ENCODE results near the gene RNF220.
"Not testable (repeated sequence)": the region's sequence is repeated elsewhere in the genome, so short reads cannot be mapped to it uniquely, and the experiment has no call there.

Gene RNF220

DNA sequence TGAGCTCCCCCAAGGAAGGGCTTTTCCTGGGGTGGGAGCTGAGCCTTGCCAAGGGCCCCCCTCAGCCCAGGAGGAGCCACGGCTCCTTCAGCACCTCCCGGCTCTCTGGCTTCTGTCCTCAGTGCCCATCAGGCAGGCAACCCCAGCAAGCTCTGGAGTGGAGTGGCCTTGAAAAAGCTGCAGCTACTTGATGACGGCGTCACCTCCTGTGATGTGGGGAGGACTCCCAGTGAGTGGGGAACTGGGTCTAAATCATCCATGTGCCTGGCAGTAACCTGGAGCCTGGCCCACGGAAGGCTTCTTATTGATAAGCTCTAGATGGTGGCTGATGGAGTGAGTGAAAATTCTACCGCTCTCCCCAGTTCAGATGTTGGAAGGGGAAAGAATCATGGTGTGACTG lies 154.9 kb downstream of the RNF220 start:
- no peak overlapping the region for H3K9ac ChIP-seq (ENCODE audit: low read depth, low read length, poor library complexity, severe bottlenecking)
- H3K27me3 ChIP-seq (ENCODE audit: insufficient read depth, low read length, poor library complexity, severe bottlenecking): no peaks in the 10 kb centered on the region
- H3K4me1 ChIP-seq (ENCODE audit: insufficient read depth, low read length, poor library complexity, severe bottlenecking): peaks cover 24% of the 10 kb centered on the region
- H2AFZ ChIP-seq (ENCODE audit: low read length): no peak overlapping the region
- H4K20me1 ChIP-seq (ENCODE audit: insufficient read depth, low read length, poor library complexity, severe bottlenecking): no peaks in the 10 kb centered on the region
- H3K4me2 ChIP-seq (ENCODE audit: low read depth, low read length, poor library complexity, severe bottlenecking): no peak overlapping the region
- H3K4me3 ChIP-seq (ENCODE audit: low read length, poor library complexity, severe bottlenecking): no peak overlapping the region
- peaks cover 8% of the 10 kb centered on the region; the same call in 1 of the 2 replicates for H3K36me3 ChIP-seq (ENCODE audit: insufficient read depth, low read length)
- H3K9me3 ChIP-seq (ENCODE audit: insufficient read depth, low read depth, low read length): no peaks in the 10 kb centered on the region
- H3K79me2 ChIP-seq (ENCODE audit: insufficient read depth, low read length): no peaks in the 10 kb centered on the region
- no peaks in the 10 kb centered on the region for H3F3A ChIP-seq (ENCODE audit: low read depth)
- no peak for TF ChIP-seq EZH2phosphoT487 (IDR thresholded peaks at IDR 0.05; ENCODE audit: borderline replicate concordance)
- TF ChIP-seq, protein P1, sequence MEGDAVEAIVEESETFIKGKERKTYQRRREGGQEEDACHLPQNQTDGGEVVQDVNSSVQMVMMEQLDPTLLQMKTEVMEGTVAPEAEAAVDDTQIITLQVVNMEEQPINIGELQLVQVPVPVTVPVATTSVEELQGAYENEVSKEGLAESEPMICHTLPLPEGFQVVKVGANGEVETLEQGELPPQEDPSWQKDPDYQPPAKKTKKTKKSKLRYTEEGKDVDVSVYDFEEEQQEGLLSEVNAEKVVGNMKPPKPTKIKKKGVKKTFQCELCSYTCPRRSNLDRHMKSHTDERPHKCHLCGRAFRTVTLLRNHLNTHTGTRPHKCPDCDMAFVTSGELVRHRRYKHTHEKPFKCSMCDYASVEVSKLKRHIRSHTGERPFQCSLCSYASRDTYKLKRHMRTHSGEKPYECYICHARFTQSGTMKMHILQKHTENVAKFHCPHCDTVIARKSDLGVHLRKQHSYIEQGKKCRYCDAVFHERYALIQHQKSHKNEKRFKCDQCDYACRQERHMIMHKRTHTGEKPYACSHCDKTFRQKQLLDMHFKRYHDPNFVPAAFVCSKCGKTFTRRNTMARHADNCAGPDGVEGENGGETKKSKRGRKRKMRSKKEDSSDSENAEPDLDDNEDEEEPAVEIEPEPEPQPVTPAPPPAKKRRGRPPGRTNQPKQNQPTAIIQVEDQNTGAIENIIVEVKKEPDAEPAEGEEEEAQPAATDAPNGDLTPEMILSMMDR (conservative IDR thresholded peaks at IDR 0.05; ENCODE audit: low read length): no peak
- no peaks in the 10 kb centered on the region for H3K9me2 ChIP-seq (replicated peaks; ENCODE audit: low read depth, low read length)

DNA sequence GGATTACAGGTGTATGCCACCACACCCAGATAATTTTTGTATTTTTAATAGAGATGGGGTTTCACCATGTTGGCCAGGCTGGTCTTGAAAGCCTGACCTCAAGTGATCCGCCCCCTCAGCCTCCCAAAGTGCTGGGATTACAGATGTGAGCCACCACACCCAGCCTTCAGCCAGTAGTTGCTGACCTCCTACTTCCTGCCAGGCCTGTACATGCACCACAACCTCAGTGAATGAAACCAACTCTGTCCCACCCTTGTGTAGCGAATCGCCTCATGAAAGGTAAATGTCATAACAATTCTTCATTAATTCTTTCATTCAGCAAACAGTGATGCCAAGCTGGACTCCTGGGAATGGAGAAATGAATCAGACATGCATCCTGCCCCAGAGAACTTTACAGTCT lies 155.6 kb downstream of the RNF220 start:
- H3K9ac ChIP-seq (ENCODE audit: low read depth, low read length, poor library complexity, severe bottlenecking); H3K27me3 ChIP-seq (ENCODE audit: insufficient read depth, low read length, poor library complexity, severe bottlenecking); H3K36me3 ChIP-seq (ENCODE audit: insufficient read depth, low read length); H4K20me1 ChIP-seq (ENCODE audit: insufficient read depth, low read length, poor library complexity, severe bottlenecking); H3K9me2 ChIP-seq (replicated peaks; ENCODE audit: low read depth, low read length); H2AFZ ChIP-seq (ENCODE audit: low read length); H3K79me2 ChIP-seq (ENCODE audit: insufficient read depth, low read length); H3K4me2 ChIP-seq (ENCODE audit: low read depth, low read length, poor library complexity, severe bottlenecking); H3F3A ChIP-seq (ENCODE audit: low read depth); H3K9me3 ChIP-seq (ENCODE audit: insufficient read depth, low read depth, low read length); H3K4me3 ChIP-seq (ENCODE audit: low read length, poor library complexity, severe bottlenecking): not testable (repeated sequence)
- H3K4me1 ChIP-seq (ENCODE audit: insufficient read depth, low read length, poor library complexity, severe bottlenecking): peaks cover 24% of the 10 kb centered on the region

DNA sequence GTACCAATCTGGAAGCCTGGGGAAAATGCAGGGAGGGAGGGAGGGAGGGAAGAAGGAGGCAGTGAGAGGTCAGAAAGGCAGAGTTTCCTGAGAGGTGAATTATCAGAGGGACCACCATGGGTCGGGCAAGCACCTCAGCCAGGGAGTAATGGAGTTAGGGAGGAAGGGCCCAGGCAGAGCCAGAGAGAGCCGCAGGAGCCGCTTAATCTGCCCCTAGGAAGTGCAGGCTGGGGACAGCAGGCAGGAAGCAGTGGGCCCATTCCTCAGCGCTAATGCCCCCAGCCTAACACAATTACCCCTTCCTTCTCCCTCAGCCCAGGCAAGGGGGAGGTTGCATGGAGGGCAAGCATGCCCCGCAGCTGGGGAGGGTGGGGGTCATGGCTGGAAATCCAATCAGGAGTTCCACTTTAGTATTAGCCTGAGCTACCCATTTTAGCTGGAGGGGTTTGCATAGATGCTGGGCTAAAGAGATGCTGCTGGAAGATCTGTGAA lies 160.2 kb downstream of the RNF220 start:
- H2AFZ ChIP-seq (ENCODE audit: low read length): no peak overlapping the region
- peaks cover 12% of the 10 kb centered on the region for H3K4me1 ChIP-seq (ENCODE audit: insufficient read depth, low read length, poor library complexity, severe bottlenecking)
- no peak overlapping the region for H3K9ac ChIP-seq (ENCODE audit: low read depth, low read length, poor library complexity, severe bottlenecking)
- H3K27me3 ChIP-seq (ENCODE audit: insufficient read depth, low read length, poor library complexity, severe bottlenecking): no peaks in the 10 kb centered on the region
- no peak overlapping the region for H3K4me2 ChIP-seq (ENCODE audit: low read depth, low read length, poor library complexity, severe bottlenecking)
- TF ChIP-seq, protein P1 (conservative IDR thresholded peaks at IDR 0.05; ENCODE audit: low read length): no peak
- no peak for TF ChIP-seq EZH2phosphoT487 (IDR thresholded peaks at IDR 0.05; ENCODE audit: borderline replicate concordance)
- H3K9me3 ChIP-seq (ENCODE audit: insufficient read depth, low read depth, low read length): no peaks in the 10 kb centered on the region
- H3K9me2 ChIP-seq (replicated peaks; ENCODE audit: low read depth, low read length): no peaks in the 10 kb centered on the region
- no peaks in the 10 kb centered on the region for H3K79me2 ChIP-seq (ENCODE audit: insufficient read depth, low read length)
- no peaks in the 10 kb centered on the region for H3F3A ChIP-seq (ENCODE audit: low read depth)
- no peaks in the 10 kb centered on the region for H4K20me1 ChIP-seq (ENCODE audit: insufficient read depth, low read length, poor library complexity, severe bottlenecking)
- no peak overlapping the region for H3K4me3 ChIP-seq (ENCODE audit: low read length, poor library complexity, severe bottlenecking)
- no peaks in the 10 kb centered on the region for H3K36me3 ChIP-seq (ENCODE audit: insufficient read depth, low read length)

DNA sequence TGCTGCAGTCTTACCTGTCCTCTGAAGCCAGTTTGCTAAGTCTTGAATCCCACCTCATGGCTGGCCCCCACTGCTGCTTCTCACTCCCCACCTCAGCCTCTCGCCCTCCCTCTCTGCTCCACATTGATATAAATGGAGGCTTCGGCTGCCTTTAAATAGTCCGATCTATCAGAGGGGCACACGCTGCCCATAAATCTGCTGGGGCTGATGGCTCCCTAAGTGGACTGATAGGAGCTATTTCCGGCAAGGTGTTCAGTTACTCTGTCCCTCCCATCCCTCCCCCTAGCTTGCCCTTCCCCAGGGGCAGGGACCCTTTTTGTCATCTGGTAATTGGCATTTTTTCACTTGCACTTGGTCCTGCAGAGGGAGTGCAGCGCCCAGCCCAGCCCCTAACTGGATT lies 160.8 kb downstream of the RNF220 start:
- Histone ChIP-seq H4K20me1 (ENCODE audit: insufficient read depth, low read length, poor library complexity, severe bottlenecking) (no peaks in the 10 kb centered on the region), H3K4me3 (ENCODE audit: low read length, poor library complexity, severe bottlenecking) (no peak overlapping the region), H3K9me2 (replicated peaks; ENCODE audit: low read depth, low read length) (no peaks in the 10 kb centered on the region), H2AFZ (ENCODE audit: low read length) (no peak overlapping the region), H3K36me3 (ENCODE audit: insufficient read depth, low read length) (no peaks in the 10 kb centered on the region; the same call in 1 of the 2 replicates), H3F3A (ENCODE audit: low read depth) (no peaks in the 10 kb centered on the region), H3K4me2 (ENCODE audit: low read depth, low read length, poor library complexity, severe bottlenecking) (no peak overlapping the region), H3K9me3 (ENCODE audit: insufficient read depth, low read depth, low read length) (no peaks in the 10 kb centered on the region), H3K79me2 (ENCODE audit: insufficient read depth, low read length) (no peaks in the 10 kb centered on the region), H3K4me1 (ENCODE audit: insufficient read depth, low read length, poor library complexity, severe bottlenecking) (peaks cover 9% of the 10 kb centered on the region), H3K27me3 (ENCODE audit: insufficient read depth, low read length, poor library complexity, severe bottlenecking) (no peaks in the 10 kb centered on the region), H3K9ac (ENCODE audit: low read depth, low read length, poor library complexity, severe bottlenecking) (no peak overlapping the region)
- no peak for TF ChIP-seq EZH2phosphoT487 (IDR thresholded peaks at IDR 0.05; ENCODE audit: borderline replicate concordance)
- TF ChIP-seq, protein P1 (conservative IDR thresholded peaks at IDR 0.05; ENCODE audit: low read length): no peak
